Keratinocyte (primary cell): Measurements from ENCODE around the gene TNRC6A.

Experiments
- EZH2 ChIP-seq: IDR thresholded peaks from one replicate; pipeline ENCODE4 v1.6.1; 2012; ENCODE audit warnings: inconsistent platforms, mild to moderate bottlenecking, low read length, moderate library complexity
- TF ChIP-seq, protein P1 (sequence below), 3 experiments: IDR thresholded peaks in 1 of 3; conservative IDR thresholded peaks in 1 of 3; optimal IDR thresholded peaks in 1 of 3; 2 replicates in 2 of 3; 3 replicates in 1 of 3; pipeline versions ENCODE3 to v1.5.1; 2011; ENCODE audit warnings: low read length in 3 of 3, mild to moderate bottlenecking in 3 of 3, moderate library complexity in 2 of 3, control low read depth in 1 of 3, inconsistent platforms in 1 of 3; ENCODE audit not compliant: insufficient read depth in 2 of 3; ENCODE audit errors: extremely low read depth in 1 of 3

DNA sequence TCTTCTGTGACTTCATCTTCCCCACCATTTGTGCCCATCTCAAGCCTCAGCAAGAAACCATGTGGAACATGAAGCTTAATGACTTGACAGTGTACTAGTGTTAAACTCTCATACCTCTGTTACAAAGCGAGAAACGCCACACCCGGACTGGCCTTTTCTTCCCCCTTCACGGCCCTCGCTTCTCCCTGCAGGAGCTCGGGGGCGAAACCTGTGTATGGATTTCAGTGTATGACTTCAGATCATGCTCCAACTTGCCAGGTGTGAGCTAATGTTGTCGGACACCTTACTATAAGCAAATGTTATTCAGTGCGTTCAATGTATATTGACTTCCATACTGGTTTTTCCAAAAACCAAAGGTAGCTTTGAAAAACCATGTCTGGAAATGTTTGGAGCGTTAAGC is 96.2 kb downstream of the TNRC6A start:
- TF ChIP-seq, protein P1, sequence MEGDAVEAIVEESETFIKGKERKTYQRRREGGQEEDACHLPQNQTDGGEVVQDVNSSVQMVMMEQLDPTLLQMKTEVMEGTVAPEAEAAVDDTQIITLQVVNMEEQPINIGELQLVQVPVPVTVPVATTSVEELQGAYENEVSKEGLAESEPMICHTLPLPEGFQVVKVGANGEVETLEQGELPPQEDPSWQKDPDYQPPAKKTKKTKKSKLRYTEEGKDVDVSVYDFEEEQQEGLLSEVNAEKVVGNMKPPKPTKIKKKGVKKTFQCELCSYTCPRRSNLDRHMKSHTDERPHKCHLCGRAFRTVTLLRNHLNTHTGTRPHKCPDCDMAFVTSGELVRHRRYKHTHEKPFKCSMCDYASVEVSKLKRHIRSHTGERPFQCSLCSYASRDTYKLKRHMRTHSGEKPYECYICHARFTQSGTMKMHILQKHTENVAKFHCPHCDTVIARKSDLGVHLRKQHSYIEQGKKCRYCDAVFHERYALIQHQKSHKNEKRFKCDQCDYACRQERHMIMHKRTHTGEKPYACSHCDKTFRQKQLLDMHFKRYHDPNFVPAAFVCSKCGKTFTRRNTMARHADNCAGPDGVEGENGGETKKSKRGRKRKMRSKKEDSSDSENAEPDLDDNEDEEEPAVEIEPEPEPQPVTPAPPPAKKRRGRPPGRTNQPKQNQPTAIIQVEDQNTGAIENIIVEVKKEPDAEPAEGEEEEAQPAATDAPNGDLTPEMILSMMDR (optimal IDR thresholded peaks at IDR 0.05 in 1 of 3, IDR thresholded peaks at IDR 0.05 in 1 of 3, conservative IDR thresholded peaks at IDR 0.05 in 1 of 3; ENCODE audit: extremely low read depth in 1 of 3, insufficient read depth in 2 of 3, low read length in 3 of 3) = no peak
- TF ChIP-seq EZH2 = no peak
